ENCODE results near the gene LMOD3. TPM values are rescaled to one million over a fixed set of nuclear protein-coding genes. Genes with fewer than 3 reads are reported as not detected.

The LMOD3 gene
- polyA plus RNA-seq, 1 donor (not counting 4 experiments of a cell fraction or from before 2014, with no cell fraction given), result not detected

- H3K79me2 ChIP-seq (ENCODE audit: control insufficient read depth, insufficient read depth, low read length), result no peaks in the 10 kb centered on the region
- no peaks in the 10 kb centered on the region for H3K4me1 ChIP-seq (ENCODE audit: control insufficient read depth, extremely low read depth, insufficient read depth, low read length)
- no peaks in the 10 kb centered on the region for H3K9me3 ChIP-seq (ENCODE audit: control insufficient read depth, low read depth, low read length)
- no peaks in the 10 kb centered on the region for H3K36me3 ChIP-seq (ENCODE audit: control insufficient read depth in 2 of 2, extremely low read depth in 1 of 2, insufficient read depth in 2 of 2, low read length in 2 of 2)
- H3K9me1 ChIP-seq (ENCODE audit: control insufficient read depth, extremely low read depth, insufficient read depth, low read length), result no peaks in the 10 kb centered on the region
- FAIRE-seq (peak; percentile 20), DNase-seq (ENCODE audit: low read depth, low spot score) (no peak)
- H3K27me3 ChIP-seq (ENCODE audit: control insufficient read depth, extremely low read depth, insufficient read depth, low read length), result no peaks in the 10 kb centered on the region
- no peak overlapping the region for H3K4me2 ChIP-seq (ENCODE audit: control insufficient read depth, extremely low read depth, insufficient read depth, low read depth, low read length)
- H3K9ac ChIP-seq (ENCODE audit: control insufficient read depth, extremely low read depth, insufficient read depth, low read length), result no peak overlapping the region
- H3K4me3 ChIP-seq (ENCODE audit: control insufficient read depth in 2 of 3, extremely low read depth in 1 of 3, insufficient read depth in 2 of 3, low read depth in 1 of 3, low read length in 3 of 3), result no peak overlapping the region
- dilution Hi-C loops (cut with MboI; ENCODE audit: extremely low pct_ligation_motif_present, low sequenced_read_pairs), result no loop called here
- H2AFZ ChIP-seq (ENCODE audit: control insufficient read depth, low read length), result no peak overlapping the region
- H4K20me1 ChIP-seq (ENCODE audit: control insufficient read depth, extremely low read depth, insufficient read depth, low read length), result no peaks in the 10 kb centered on the region
- no peak for TF ChIP-seq EZH2 (IDR thresholded peaks at IDR 0.05; ENCODE audit: low read length)
- TF ChIP-seq, protein P1, sequence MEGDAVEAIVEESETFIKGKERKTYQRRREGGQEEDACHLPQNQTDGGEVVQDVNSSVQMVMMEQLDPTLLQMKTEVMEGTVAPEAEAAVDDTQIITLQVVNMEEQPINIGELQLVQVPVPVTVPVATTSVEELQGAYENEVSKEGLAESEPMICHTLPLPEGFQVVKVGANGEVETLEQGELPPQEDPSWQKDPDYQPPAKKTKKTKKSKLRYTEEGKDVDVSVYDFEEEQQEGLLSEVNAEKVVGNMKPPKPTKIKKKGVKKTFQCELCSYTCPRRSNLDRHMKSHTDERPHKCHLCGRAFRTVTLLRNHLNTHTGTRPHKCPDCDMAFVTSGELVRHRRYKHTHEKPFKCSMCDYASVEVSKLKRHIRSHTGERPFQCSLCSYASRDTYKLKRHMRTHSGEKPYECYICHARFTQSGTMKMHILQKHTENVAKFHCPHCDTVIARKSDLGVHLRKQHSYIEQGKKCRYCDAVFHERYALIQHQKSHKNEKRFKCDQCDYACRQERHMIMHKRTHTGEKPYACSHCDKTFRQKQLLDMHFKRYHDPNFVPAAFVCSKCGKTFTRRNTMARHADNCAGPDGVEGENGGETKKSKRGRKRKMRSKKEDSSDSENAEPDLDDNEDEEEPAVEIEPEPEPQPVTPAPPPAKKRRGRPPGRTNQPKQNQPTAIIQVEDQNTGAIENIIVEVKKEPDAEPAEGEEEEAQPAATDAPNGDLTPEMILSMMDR (optimal IDR thresholded peaks at IDR 0.05 in 1 of 3, IDR thresholded peaks at IDR 0.05 in 1 of 3, conservative IDR thresholded peaks at IDR 0.05 in 1 of 3; ENCODE audit: extremely low read depth in 1 of 3, insufficient read depth in 2 of 3, low read length in 3 of 3), result no peak
- no peak overlapping the region for H3K27ac ChIP-seq (ENCODE audit: control insufficient read depth, insufficient read depth, low read length)
Measured at GRCh38 chr3:69126216-69126615, 3.8 kb upstream of the LMOD3 start.

DNA sequence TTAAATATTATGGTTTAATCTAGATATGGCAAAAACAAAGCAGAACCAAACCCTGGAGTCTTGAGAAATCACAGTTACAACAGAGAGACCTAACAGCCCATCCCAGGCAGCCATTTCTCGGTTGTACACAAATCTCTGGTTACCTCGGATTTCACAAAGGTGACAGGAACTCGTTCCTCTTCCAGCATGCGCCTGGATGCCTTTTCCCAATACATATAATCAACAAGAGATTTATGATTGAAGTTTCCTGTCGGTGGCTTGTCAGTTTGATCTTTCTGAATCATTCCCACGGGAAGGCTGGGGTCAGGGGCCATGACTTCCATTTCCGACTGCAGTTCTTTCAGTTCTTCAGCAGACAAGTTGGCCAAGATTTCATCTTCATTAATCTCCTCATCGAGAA lies 445 bp downstream of the LMOD3 start:
- no peak overlapping the region for H2AFZ ChIP-seq (ENCODE audit: control insufficient read depth, low read length)
- FAIRE-seq (no peak), DNase-seq (ENCODE audit: low read depth, low spot score) (no peak)
- dilution Hi-C loops (cut with MboI; ENCODE audit: extremely low pct_ligation_motif_present, low sequenced_read_pairs), result no loop called here
- H3K27me3 ChIP-seq (ENCODE audit: control insufficient read depth, extremely low read depth, insufficient read depth, low read length), result no peaks in the 10 kb centered on the region
- H3K4me1 ChIP-seq (ENCODE audit: control insufficient read depth, extremely low read depth, insufficient read depth, low read length), result peaks cover 3% of the 10 kb centered on the region
- H3K9ac ChIP-seq (ENCODE audit: control insufficient read depth, extremely low read depth, insufficient read depth, low read length), result no peak overlapping the region
- H3K27ac ChIP-seq (ENCODE audit: control insufficient read depth, insufficient read depth, low read length), result no peak overlapping the region
- H3K9me3 ChIP-seq (ENCODE audit: control insufficient read depth, low read depth, low read length), result no peaks in the 10 kb centered on the region
- no peak overlapping the region for H3K4me3 ChIP-seq (ENCODE audit: control insufficient read depth in 2 of 3, extremely low read depth in 1 of 3, insufficient read depth in 2 of 3, low read depth in 1 of 3, low read length in 3 of 3)
- H4K20me1 ChIP-seq (ENCODE audit: control insufficient read depth, extremely low read depth, insufficient read depth, low read length), result no peaks in the 10 kb centered on the region
- H3K36me3 ChIP-seq (ENCODE audit: control insufficient read depth in 2 of 2, extremely low read depth in 1 of 2, insufficient read depth in 2 of 2, low read length in 2 of 2), result no peaks in the 10 kb centered on the region
- no peak for TF ChIP-seq EZH2 (IDR thresholded peaks at IDR 0.05; ENCODE audit: low read length)
- H3K79me2 ChIP-seq (ENCODE audit: control insufficient read depth, insufficient read depth, low read length), result no peaks in the 10 kb centered on the region
- no peaks in the 10 kb centered on the region for H3K9me1 ChIP-seq (ENCODE audit: control insufficient read depth, extremely low read depth, insufficient read depth, low read length)
- H3K4me2 ChIP-seq (ENCODE audit: control insufficient read depth, extremely low read depth, insufficient read depth, low read depth, low read length), result no peak overlapping the region

GRCh38 chr3:69121513-69121912 lies 882 bp downstream of the LMOD3 start:
- no peak overlapping the region for H3K4me2 ChIP-seq (ENCODE audit: control insufficient read depth, extremely low read depth, insufficient read depth, low read depth, low read length)
- H3K27me3 ChIP-seq (ENCODE audit: control insufficient read depth, extremely low read depth, insufficient read depth, low read length), result no peaks in the 10 kb centered on the region
- no peak overlapping the region for H3K4me3 ChIP-seq (ENCODE audit: control insufficient read depth in 2 of 3, extremely low read depth in 1 of 3, insufficient read depth in 2 of 3, low read depth in 1 of 3, low read length in 3 of 3)
- H2AFZ ChIP-seq (ENCODE audit: control insufficient read depth, low read length), result no peak overlapping the region
- peaks cover 7% of the 10 kb centered on the region for H3K4me1 ChIP-seq (ENCODE audit: control insufficient read depth, extremely low read depth, insufficient read depth, low read length)
- H4K20me1 ChIP-seq (ENCODE audit: control insufficient read depth, extremely low read depth, insufficient read depth, low read length), result no peaks in the 10 kb centered on the region
- H3K9me3 ChIP-seq (ENCODE audit: control insufficient read depth, low read depth, low read length), result no peaks in the 10 kb centered on the region
- no peak overlapping the region for H3K27ac ChIP-seq (ENCODE audit: control insufficient read depth, insufficient read depth, low read length)
- no peak for DNase-seq (ENCODE audit: low read depth, low spot score)
- H3K36me3 ChIP-seq (ENCODE audit: control insufficient read depth in 2 of 2, extremely low read depth in 1 of 2, insufficient read depth in 2 of 2, low read length in 2 of 2), result no peaks in the 10 kb centered on the region
- H3K79me2 ChIP-seq (ENCODE audit: control insufficient read depth, insufficient read depth, low read length), result no peaks in the 10 kb centered on the region
- H3K9ac ChIP-seq (ENCODE audit: control insufficient read depth, extremely low read depth, insufficient read depth, low read length), result no peak overlapping the region
- FAIRE-seq, result no peak
- no peaks in the 10 kb centered on the region for H3K9me1 ChIP-seq (ENCODE audit: control insufficient read depth, extremely low read depth, insufficient read depth, low read length)
- dilution Hi-C loops (cut with MboI; ENCODE audit: extremely low pct_ligation_motif_present, low sequenced_read_pairs), result no loop called here
- no peak for TF ChIP-seq EZH2 (IDR thresholded peaks at IDR 0.05; ENCODE audit: low read length)
- TF ChIP-seq, protein P1 (optimal IDR thresholded peaks at IDR 0.05 in 1 of 3, IDR thresholded peaks at IDR 0.05 in 1 of 3, conservative IDR thresholded peaks at IDR 0.05 in 1 of 3; ENCODE audit: extremely low read depth in 1 of 3, insufficient read depth in 2 of 3, low read length in 3 of 3), result no peak
